Measurements from ENCODE around the gene STARD10.

Gene STARD10

DNA sequence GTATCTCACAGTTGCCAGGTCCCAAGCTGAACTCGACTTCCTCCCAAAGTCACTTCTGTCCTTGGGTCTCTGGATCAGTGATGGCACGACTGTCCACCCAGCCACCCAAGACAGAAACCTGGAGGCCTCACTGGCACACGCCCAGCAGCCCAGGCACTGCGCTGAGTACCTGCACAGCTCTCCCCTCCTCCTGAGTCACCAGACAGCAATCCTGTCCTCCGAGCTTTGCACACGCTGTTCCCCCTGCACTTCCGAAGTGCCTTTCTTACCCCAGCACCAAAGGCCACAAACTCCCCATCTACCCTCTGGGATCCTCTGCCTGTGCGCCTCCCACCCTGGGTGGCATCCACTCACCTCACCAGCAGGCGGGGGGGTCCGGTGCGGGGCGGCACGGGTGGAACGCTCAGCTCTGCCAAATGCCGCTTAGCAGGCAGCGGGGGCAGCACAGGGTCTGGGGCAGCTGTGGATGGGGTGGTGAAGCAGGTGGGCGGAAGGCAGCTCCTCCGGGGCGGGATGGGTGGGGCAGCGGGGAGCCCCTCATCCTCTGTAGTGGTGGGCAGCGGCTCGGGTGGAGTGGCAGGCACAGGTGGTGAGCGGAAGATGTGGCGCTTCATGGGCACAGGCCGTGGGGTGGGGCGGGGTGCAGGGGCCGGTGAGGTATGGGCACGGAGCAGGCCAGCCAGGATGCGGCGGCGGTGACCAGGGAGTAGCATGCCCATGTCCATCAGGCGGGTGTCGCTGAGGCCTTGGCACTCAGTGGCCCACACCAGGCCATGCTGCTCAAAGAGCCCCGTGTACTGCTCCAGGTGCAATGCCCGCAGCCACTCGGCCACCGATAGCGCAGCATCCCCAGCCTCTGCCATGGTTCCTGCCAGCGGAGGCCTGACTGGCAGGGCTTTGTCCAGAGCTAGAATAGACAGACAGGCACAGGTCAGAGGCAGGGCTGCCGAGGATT is 67.3 kb downstream of the STARD10 start:
- no peak overlapping the region for H3K4me2 ChIP-seq (ENCODE audit: low read length)
- peaks cover 20% of the 10 kb centered on the region for H3K79me2 ChIP-seq (ENCODE audit: low read length)
- peaks cover 19% of the 10 kb centered on the region for H3K4me1 ChIP-seq (ENCODE audit: low read length)
- no peak overlapping the region for H3K4me3 ChIP-seq (ENCODE audit: low read length)
- H4K20me1 ChIP-seq (ENCODE audit: insufficient read depth, low read length), result no peaks in the 10 kb centered on the region
- no peak for TF ChIP-seq EZH2phosphoT487 (IDR thresholded peaks at IDR 0.05; ENCODE audit: low read depth)
- TF ChIP-seq, protein P1, sequence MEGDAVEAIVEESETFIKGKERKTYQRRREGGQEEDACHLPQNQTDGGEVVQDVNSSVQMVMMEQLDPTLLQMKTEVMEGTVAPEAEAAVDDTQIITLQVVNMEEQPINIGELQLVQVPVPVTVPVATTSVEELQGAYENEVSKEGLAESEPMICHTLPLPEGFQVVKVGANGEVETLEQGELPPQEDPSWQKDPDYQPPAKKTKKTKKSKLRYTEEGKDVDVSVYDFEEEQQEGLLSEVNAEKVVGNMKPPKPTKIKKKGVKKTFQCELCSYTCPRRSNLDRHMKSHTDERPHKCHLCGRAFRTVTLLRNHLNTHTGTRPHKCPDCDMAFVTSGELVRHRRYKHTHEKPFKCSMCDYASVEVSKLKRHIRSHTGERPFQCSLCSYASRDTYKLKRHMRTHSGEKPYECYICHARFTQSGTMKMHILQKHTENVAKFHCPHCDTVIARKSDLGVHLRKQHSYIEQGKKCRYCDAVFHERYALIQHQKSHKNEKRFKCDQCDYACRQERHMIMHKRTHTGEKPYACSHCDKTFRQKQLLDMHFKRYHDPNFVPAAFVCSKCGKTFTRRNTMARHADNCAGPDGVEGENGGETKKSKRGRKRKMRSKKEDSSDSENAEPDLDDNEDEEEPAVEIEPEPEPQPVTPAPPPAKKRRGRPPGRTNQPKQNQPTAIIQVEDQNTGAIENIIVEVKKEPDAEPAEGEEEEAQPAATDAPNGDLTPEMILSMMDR (IDR thresholded peaks at IDR 0.05; ENCODE audit: low read depth, low read length), result no peak
- H3K36me3 ChIP-seq (replicated peaks; ENCODE audit: low read depth, low read length), result peaks cover 9% of the 10 kb centered on the region
- H3K9ac ChIP-seq (ENCODE audit: low read length), result no peak overlapping the region
- no peaks in the 10 kb centered on the region for H3K27me3 ChIP-seq (ENCODE audit: low read depth, low read length)
- H2AFZ ChIP-seq (ENCODE audit: low read depth, low read length), result no peak overlapping the region
- H3K9me3 ChIP-seq (ENCODE audit: insufficient read depth, low read length), result no peaks in the 10 kb centered on the region
- no peak overlapping the region for H3K27ac ChIP-seq (ENCODE audit: low read length)

DNA sequence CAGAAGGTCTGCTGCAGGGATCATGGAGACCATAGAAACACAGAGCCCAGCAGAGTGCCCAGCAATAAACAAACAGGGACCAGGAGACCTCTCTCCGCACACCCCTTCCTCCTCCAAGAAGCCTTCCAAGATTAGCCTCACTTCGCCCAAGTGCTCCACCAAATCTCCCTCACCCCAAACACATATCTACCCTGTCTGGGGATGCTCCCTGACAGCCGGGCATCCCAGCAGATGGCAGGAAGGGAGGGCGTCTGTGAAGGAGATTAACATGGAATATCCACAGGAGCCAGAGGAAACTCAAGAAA is 68.2 kb downstream of the STARD10 start:
- no peak overlapping the region for H3K27ac ChIP-seq (ENCODE audit: low read length)
- TF ChIP-seq, protein P1 (IDR thresholded peaks at IDR 0.05; ENCODE audit: low read depth, low read length), result no peak
- TF ChIP-seq EZH2phosphoT487 (IDR thresholded peaks at IDR 0.05; ENCODE audit: low read depth), result no peak
- H3K4me3 ChIP-seq (ENCODE audit: low read length), result no peak overlapping the region
- peaks cover 28% of the 10 kb centered on the region for H3K79me2 ChIP-seq (ENCODE audit: low read length)
- no peak overlapping the region for H3K4me2 ChIP-seq (ENCODE audit: low read length)
- peaks cover 26% of the 10 kb centered on the region for H3K4me1 ChIP-seq (ENCODE audit: low read length)
- H3K9ac ChIP-seq (ENCODE audit: low read length), result no peak overlapping the region
- H3K27me3 ChIP-seq (ENCODE audit: low read depth, low read length), result no peaks in the 10 kb centered on the region
- H3K9me3 ChIP-seq (ENCODE audit: insufficient read depth, low read length), result no peaks in the 10 kb centered on the region
- H2AFZ ChIP-seq (ENCODE audit: low read depth, low read length), result no peak overlapping the region
- peaks cover 10% of the 10 kb centered on the region for H3K36me3 ChIP-seq (replicated peaks; ENCODE audit: low read depth, low read length)
- peaks cover 6% of the 10 kb centered on the region for H4K20me1 ChIP-seq (ENCODE audit: insufficient read depth, low read length)

DNA sequence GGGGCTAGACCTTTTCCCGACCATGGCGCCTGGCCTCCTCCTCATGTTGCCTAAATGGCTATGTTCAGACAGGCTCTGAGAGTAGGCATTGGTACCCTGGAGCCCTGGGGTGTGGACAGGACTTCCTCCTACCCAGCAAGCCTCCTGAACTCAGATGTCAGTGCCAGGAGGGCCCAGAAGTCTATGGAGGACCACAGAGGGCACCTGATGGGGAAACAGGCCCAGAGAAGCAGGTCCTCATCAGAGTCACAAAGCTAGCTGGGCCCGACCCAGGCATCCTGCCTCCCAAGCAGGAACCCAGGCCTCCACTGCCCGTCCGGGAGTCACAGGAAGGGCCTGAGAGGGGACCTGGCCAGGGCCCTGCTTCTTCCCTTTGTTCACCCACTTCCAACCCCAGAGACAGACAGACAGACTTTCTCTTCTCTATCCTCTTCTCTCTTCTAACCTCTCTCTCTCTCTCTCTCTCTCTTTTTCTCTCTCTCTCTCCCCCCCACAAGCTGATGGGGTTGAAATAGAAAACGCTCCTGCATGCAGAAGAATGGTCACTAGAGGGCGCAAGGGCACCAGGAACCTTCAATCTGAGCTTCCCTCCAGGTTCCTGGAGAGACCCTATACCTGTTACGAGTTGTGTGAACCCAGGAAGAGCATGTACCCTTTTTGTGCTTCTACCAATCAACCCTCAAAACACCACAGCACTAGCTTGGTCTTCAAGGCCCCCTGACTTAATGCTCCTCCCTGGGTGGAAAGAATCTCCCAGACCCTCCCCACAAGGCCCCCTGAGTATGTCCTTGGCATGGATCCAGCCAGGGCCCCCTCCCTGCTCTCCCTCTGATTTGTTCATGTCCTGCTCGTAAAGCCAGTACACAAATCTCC is 68.8 kb downstream of the STARD10 start:
- peaks cover 15% of the 10 kb centered on the region for H3K36me3 ChIP-seq (replicated peaks; ENCODE audit: low read depth, low read length)
- H3K79me2 ChIP-seq (ENCODE audit: low read length), result peaks cover 34% of the 10 kb centered on the region
- TF ChIP-seq, protein P1 (IDR thresholded peaks at IDR 0.05; ENCODE audit: low read depth, low read length), result peak; percentile 82
- no peak for TF ChIP-seq EZH2phosphoT487 (IDR thresholded peaks at IDR 0.05; ENCODE audit: low read depth)
- H3K27ac ChIP-seq (ENCODE audit: low read length), result no peak overlapping the region
- peaks cover 32% of the 10 kb centered on the region for H3K4me1 ChIP-seq (ENCODE audit: low read length)
- peaks cover 12% of the 10 kb centered on the region for H4K20me1 ChIP-seq (ENCODE audit: insufficient read depth, low read length)
- no peak overlapping the region for H3K9ac ChIP-seq (ENCODE audit: low read length)
- no peaks in the 10 kb centered on the region for H3K27me3 ChIP-seq (ENCODE audit: low read depth, low read length)
- H3K4me2 ChIP-seq (ENCODE audit: low read length), result no peak overlapping the region
- H3K4me3 ChIP-seq (ENCODE audit: low read length), result no peak overlapping the region
- H3K9me3 ChIP-seq (ENCODE audit: insufficient read depth, low read length), result no peaks in the 10 kb centered on the region
- H2AFZ ChIP-seq (ENCODE audit: low read depth, low read length), result no peak overlapping the region

DNA sequence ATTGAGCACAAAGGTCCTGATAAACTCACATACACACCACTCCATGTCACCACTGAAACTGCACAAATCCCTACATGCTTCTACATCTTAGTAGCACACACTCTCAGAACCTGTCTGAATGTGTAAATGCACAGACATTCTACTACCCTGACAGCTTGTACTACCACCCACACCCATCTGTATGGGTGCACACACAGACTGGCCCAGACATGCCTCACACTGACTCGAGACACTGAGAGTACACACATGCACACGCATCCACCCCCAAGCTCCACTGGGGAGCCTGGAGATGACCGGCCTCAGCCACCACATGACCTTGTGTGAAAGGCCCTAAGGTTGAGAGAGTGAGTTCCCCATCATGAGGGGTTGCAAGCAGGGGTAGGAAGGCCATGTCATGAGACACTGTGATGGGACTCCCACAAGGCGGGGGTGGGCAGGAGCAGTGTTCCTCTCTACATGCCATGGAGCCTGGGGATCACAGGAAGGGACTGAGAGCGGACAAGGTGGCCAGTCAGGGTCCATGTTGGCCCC is 69.8 kb downstream of the STARD10 start:
- peaks cover 44% of the 10 kb centered on the region for H3K79me2 ChIP-seq (ENCODE audit: low read length)
- H3K27me3 ChIP-seq (ENCODE audit: low read depth, low read length), result no peaks in the 10 kb centered on the region
- no peak overlapping the region for H3K27ac ChIP-seq (ENCODE audit: low read length)
- H3K4me3 ChIP-seq (ENCODE audit: low read length), result no peak overlapping the region
- H3K4me1 ChIP-seq (ENCODE audit: low read length), result peaks cover 42% of the 10 kb centered on the region
- no peak overlapping the region for H3K4me2 ChIP-seq (ENCODE audit: low read length)
- H3K36me3 ChIP-seq (replicated peaks; ENCODE audit: low read depth, low read length), result peaks cover 18% of the 10 kb centered on the region
- H2AFZ ChIP-seq (ENCODE audit: low read depth, low read length), result no peak overlapping the region
- no peaks in the 10 kb centered on the region for H3K9me3 ChIP-seq (ENCODE audit: insufficient read depth, low read length)
- H3K9ac ChIP-seq (ENCODE audit: low read length), result no peak overlapping the region
- peaks cover 22% of the 10 kb centered on the region for H4K20me1 ChIP-seq (ENCODE audit: insufficient read depth, low read length)
- no peak for TF ChIP-seq EZH2phosphoT487 (IDR thresholded peaks at IDR 0.05; ENCODE audit: low read depth)
- TF ChIP-seq, protein P1 (IDR thresholded peaks at IDR 0.05; ENCODE audit: low read depth, low read length), result no peak
